ENCODE data around the gene MCAT. TPM values are rescaled to one million over a fixed set of nuclear protein-coding genes. Genes with fewer than 3 reads are reported as not detected.

The MCAT gene
- total and polyA plus RNA-seq, 4 donors, result 8.3 to 22.6 (median 14.8) TPM

- Histone ChIP-seq H3K9ac (ENCODE audit: low read depth in 1 of 2, low read length in 2 of 2) (no peak overlapping the region), H3K9me3 (ENCODE audit: control insufficient read depth in 4 of 4, low read length in 3 of 4) (no peaks in the 10 kb centered on the region), H3K27me3 (ENCODE audit: control insufficient read depth in 4 of 4, insufficient read depth in 4 of 4, low read length in 3 of 4) (no peaks in the 10 kb centered on the region), H3K27ac (ENCODE audit: low read depth in 1 of 2, low read length in 2 of 2) (no peak overlapping the region), H3K4me1 (ENCODE audit: control insufficient read depth in 4 of 4, insufficient read depth in 4 of 4, low read length in 3 of 4) (peaks cover 6 to 19% (median 12%) of the 10 kb centered on the region in 4 donors), H3K4me3 (ENCODE audit: low read depth in 1 of 3, low read length in 3 of 3) (no peak overlapping the region), H3K36me3 (ENCODE audit: control insufficient read depth in 4 of 4, insufficient read depth in 3 of 4, low read depth in 1 of 4, low read length in 3 of 4) (no peaks in the 10 kb centered on the region)
- WGBS, result 95% methylated on average over 12 of the region's 12 CpGs
- TF ChIP-seq, protein P1, sequence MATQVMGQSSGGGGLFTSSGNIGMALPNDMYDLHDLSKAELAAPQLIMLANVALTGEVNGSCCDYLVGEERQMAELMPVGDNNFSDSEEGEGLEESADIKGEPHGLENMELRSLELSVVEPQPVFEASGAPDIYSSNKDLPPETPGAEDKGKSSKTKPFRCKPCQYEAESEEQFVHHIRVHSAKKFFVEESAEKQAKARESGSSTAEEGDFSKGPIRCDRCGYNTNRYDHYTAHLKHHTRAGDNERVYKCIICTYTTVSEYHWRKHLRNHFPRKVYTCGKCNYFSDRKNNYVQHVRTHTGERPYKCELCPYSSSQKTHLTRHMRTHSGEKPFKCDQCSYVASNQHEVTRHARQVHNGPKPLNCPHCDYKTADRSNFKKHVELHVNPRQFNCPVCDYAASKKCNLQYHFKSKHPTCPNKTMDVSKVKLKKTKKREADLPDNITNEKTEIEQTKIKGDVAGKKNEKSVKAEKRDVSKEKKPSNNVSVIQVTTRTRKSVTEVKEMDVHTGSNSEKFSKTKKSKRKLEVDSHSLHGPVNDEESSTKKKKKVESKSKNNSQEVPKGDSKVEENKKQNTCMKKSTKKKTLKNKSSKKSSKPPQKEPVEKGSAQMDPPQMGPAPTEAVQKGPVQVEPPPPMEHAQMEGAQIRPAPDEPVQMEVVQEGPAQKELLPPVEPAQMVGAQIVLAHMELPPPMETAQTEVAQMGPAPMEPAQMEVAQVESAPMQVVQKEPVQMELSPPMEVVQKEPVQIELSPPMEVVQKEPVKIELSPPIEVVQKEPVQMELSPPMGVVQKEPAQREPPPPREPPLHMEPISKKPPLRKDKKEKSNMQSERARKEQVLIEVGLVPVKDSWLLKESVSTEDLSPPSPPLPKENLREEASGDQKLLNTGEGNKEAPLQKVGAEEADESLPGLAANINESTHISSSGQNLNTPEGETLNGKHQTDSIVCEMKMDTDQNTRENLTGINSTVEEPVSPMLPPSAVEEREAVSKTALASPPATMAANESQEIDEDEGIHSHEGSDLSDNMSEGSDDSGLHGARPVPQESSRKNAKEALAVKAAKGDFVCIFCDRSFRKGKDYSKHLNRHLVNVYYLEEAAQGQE (IDR thresholded peaks at IDR 0.05), result no peak
- TF ChIP-seq JUND (IDR thresholded peaks at IDR 0.05), result no peak
- no peak for TF ChIP-seq SP1 (IDR thresholded peaks at IDR 0.05)
- no peak for TF ChIP-seq FOXA2 (IDR thresholded peaks at IDR 0.05)
- no peak for TF ChIP-seq YY1 (IDR thresholded peaks at IDR 0.05)
- no peak for TF ChIP-seq HNF4A (conservative IDR thresholded peaks at IDR 0.05)
- DNase-seq (ENCODE audit: low spot score), result no peak
These were observed 13.2 kb upstream of the MCAT start for GRCh38 chr22:43156413-43156812.

GRCh38 chr22:43155789-43156188, 12.6 kb upstream of the MCAT start:
- H3K27me3 ChIP-seq (ENCODE audit: control insufficient read depth in 4 of 4, insufficient read depth in 4 of 4, low read length in 3 of 4), result no peaks in the 10 kb centered on the region
- no peak overlapping the region for H3K9ac ChIP-seq (ENCODE audit: low read depth in 1 of 2, low read length in 2 of 2)
- no peak overlapping the region for H3K27ac ChIP-seq (ENCODE audit: low read depth in 1 of 2, low read length in 2 of 2)
- WGBS, result 89% methylated on average over 5 of the region's 5 CpGs
- peaks cover 6 to 24% (median 14%) of the 10 kb centered on the region in 4 donors for H3K4me1 ChIP-seq (ENCODE audit: control insufficient read depth in 4 of 4, insufficient read depth in 4 of 4, low read length in 3 of 4)
- no peak for TF ChIP-seq TAF1 (conservative IDR thresholded peaks at IDR 0.05)
- TF ChIP-seq, protein P2, sequence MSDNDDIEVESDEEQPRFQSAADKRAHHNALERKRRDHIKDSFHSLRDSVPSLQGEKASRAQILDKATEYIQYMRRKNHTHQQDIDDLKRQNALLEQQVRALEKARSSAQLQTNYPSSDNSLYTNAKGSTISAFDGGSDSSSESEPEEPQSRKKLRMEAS (IDR thresholded peaks at IDR 0.05), result no peak
- no peak for TF ChIP-seq CTCF (IDR thresholded peaks at IDR 0.05; ENCODE audit: low read depth, low read length, missing input control)
- TF ChIP-seq SP1 (IDR thresholded peaks at IDR 0.05), result no peak
- no peak overlapping the region for H3K4me3 ChIP-seq (ENCODE audit: low read depth in 1 of 3, low read length in 3 of 3)
- H3K9me3 ChIP-seq (ENCODE audit: control insufficient read depth in 4 of 4, low read length in 3 of 4), result no peaks in the 10 kb centered on the region
- no peak for DNase-seq (ENCODE audit: low spot score)
- no peaks in the 10 kb centered on the region for H3K36me3 ChIP-seq (ENCODE audit: control insufficient read depth in 4 of 4, insufficient read depth in 3 of 4, low read depth in 1 of 4, low read length in 3 of 4)

GRCh38 chr22:43154887-43155536, 11.8 kb upstream of the MCAT start:
- H3K9ac ChIP-seq (ENCODE audit: low read depth in 1 of 2, low read length in 2 of 2), result no peak overlapping the region
- no peaks in the 10 kb centered on the region for H3K36me3 ChIP-seq (ENCODE audit: control insufficient read depth in 4 of 4, insufficient read depth in 3 of 4, low read depth in 1 of 4, low read length in 3 of 4)
- H3K4me3 ChIP-seq (ENCODE audit: low read depth in 1 of 3, low read length in 3 of 3), result no peak overlapping the region
- no peak for TF ChIP-seq FOXA1 (IDR thresholded peaks at IDR 0.05)
- TF ChIP-seq GABPA (IDR thresholded peaks at IDR 0.05 in 1 of 2, conservative IDR thresholded peaks at IDR 0.05 in 1 of 2), result no peak
- TF ChIP-seq ATF3 (IDR thresholded peaks at IDR 0.05), result no peak
- TF ChIP-seq HNF4A (conservative IDR thresholded peaks at IDR 0.05), result no peak
- TF ChIP-seq, protein P1 (IDR thresholded peaks at IDR 0.05), result no peak
- no peak for TF ChIP-seq TAF1 (conservative IDR thresholded peaks at IDR 0.05)
- TF ChIP-seq JUND (IDR thresholded peaks at IDR 0.05), result no peak
- no peak for TF ChIP-seq RAD21 (IDR thresholded peaks at IDR 0.05)
- TF ChIP-seq HNF4G (IDR thresholded peaks at IDR 0.05), result no peak
- no peak for TF ChIP-seq EGR1 (IDR thresholded peaks at IDR 0.05; ENCODE audit: low read depth in 2 of 2)
- no peak for TF ChIP-seq SP1 (IDR thresholded peaks at IDR 0.05)
- DNase-seq (ENCODE audit: low spot score), result no peak
- H3K4me1 ChIP-seq (ENCODE audit: control insufficient read depth in 4 of 4, insufficient read depth in 4 of 4, low read length in 3 of 4), result peaks cover 6 to 26% (median 15%) of the 10 kb centered on the region in 4 donors
- WGBS, result 86% methylated on average over 27 of the region's 27 CpGs
- no peak overlapping the region for H3K27ac ChIP-seq (ENCODE audit: low read depth in 1 of 2, low read length in 2 of 2)
- H3K27me3 ChIP-seq (ENCODE audit: control insufficient read depth in 4 of 4, insufficient read depth in 4 of 4, low read length in 3 of 4), result no peaks in the 10 kb centered on the region
- H3K9me3 ChIP-seq (ENCODE audit: control insufficient read depth in 4 of 4, low read length in 3 of 4), result no peaks in the 10 kb centered on the region
